Astrocyte of the cerebellum (primary cell): ENCODE data around the gene AARS2.

Experiments used
- DNase-seq: peaks from one replicate; pipeline ENCODE4 v3.0.0-alpha.2; 2011; ENCODE audit warnings: low read depth
- H3K4me3 ChIP-seq: 2 replicates; pipeline ENCODE4 v1.5.1; 2011; ENCODE audit warnings: mild to moderate bottlenecking, low read depth, low read length, moderate library complexity
- CTCF ChIP-seq: IDR thresholded peaks from 2 replicates; pipeline ENCODE4 v1.5.1; 2012; ENCODE audit warnings: low read length, low read depth, moderate library complexity, mild to moderate bottlenecking; ENCODE audit errors: missing control alignments
- in situ Hi-C: cut with HindIII; loops from 2 replicates; pipeline ENCODE4 v1.10.0; 2017; ENCODE audit warnings: low sequenced_read_pairs

Gene AARS2

GRCh38 chr6:44263354-44264100 is 49.6 kb downstream of the AARS2 start:
- DNase-seq, result no peak
- in situ Hi-C loops, result no loop called here
- H3K4me3 ChIP-seq, result peak overlapping the region; percentile 68
- no peak for TF ChIP-seq CTCF

- in situ Hi-C loops, result no loop called here
- TF ChIP-seq CTCF, result no peak
- H3K4me3 ChIP-seq, result no peak overlapping the region
- no peak for DNase-seq
Measured at GRCh38 chr6:44262467-44263353, 50.4 kb downstream of the AARS2 start.

- H3K4me3 ChIP-seq, result no peak overlapping the region
- no peak for TF ChIP-seq CTCF
- in situ Hi-C loops, result no loop called here
- DNase-seq, result no peak
Measured at GRCh38 chr6:44261581-44261980, 51.6 kb downstream of the AARS2 start.

GRCh38 chr6:44260451-44261297 is 52.5 kb downstream of the AARS2 start:
- no peak for DNase-seq
- no peak for TF ChIP-seq CTCF
- no peak overlapping the region for H3K4me3 ChIP-seq
- in situ Hi-C loops, result no loop called here

GRCh38 chr6:44260011-44260410 is 53.1 kb downstream of the AARS2 start:
- no peak for DNase-seq
- no peak overlapping the region for H3K4me3 ChIP-seq
- in situ Hi-C loops, result no loop called here
- no peak for TF ChIP-seq CTCF

- in situ Hi-C loops, result loop anchor here (5.0 kb wide), 1 partner anchor 48 kb away; no protein-coding TSS in a partner anchor
- H3K4me3 ChIP-seq, result no peak overlapping the region
- DNase-seq, result no peak
- no peak for TF ChIP-seq CTCF
Measured at GRCh38 chr6:44258921-44259320, 54.2 kb downstream of the AARS2 start.
